H1 (cell line): ENCODE results near the gene LECT2. TPM values are rescaled to one million over a fixed set of nuclear protein-coding genes. Genes with fewer than 3 reads are reported as not detected.

Experiments used
- polyA plus RNA-seq, 7 experiments: library from polyadenylated mRNA; depleted of rRNA in 3 of 7; stranded (reverse) in 5 of 7; unstranded in 2 of 7; fragments of >200 nt in 5 of 7; fragments of 200-250 nt in 2 of 7; gene quantifications; 1 replicate in 5 of 7; 2 replicates in 1 of 7; 4 replicates in 1 of 7; pipeline versions ENCODE4 v1.2.1 to v1.2.3, GENCODE V29; 2011 to 2013; ENCODE audit warnings: missing spikeins in 2 of 7, mixed read lengths in 2 of 7
- total RNA-seq: library from RNA; stranded (reverse); fragmentation: NEBNext Ultra II Directional; extraction: Animal tissue kit (Norgen Biotek cat#: 25700); gene quantifications from 2 replicates; pipeline ENCODE4 v1.2.1, GENCODE V29; 2021

LECT2 gene
- total and polyA plus RNA-seq, 2 of the 8 experiments (the other 6 are each of a cell fraction or from before 2014, with no cell fraction given) = not detected

Other genes with a start within 250 kb of the LECT2 start
- 1.8 TPM in 2 replicates for gene SLC25A48, start 120.3 kb downstream of the LECT2 start, total RNA-seq
- gene SLC25A48, start 120.3 kb downstream of the LECT2 start, polyA plus RNA-seq (2011; rRNA removed) = 1.3 and 1.4 TPM in 2 replicates
- not detected in 2 replicates for gene IL9, start 59.1 kb downstream of the LECT2 start, total RNA-seq
- not detected in 2 replicates for gene IL9, start 59.1 kb downstream of the LECT2 start, polyA plus RNA-seq (2011; rRNA removed)
- 5.9 and 8.5 TPM in 2 replicates for gene TGFBI, start 74.0 kb upstream of the LECT2 start, total RNA-seq
- 6.0 and 6.2 TPM in 2 replicates for gene TGFBI, start 74.0 kb upstream of the LECT2 start, polyA plus RNA-seq (2011; rRNA removed)
- 60.5 and 62.9 TPM in 2 replicates for gene SMAD5, start 177.9 kb upstream of the LECT2 start, total RNA-seq
- gene SMAD5, start 177.9 kb upstream of the LECT2 start, polyA plus RNA-seq (2011; rRNA removed) = 22.5 and 30.2 TPM in 2 replicates
- 0.22 TPM in 1 of 2 replicates, not detected in the other for gene SMIM32, start 238.2 kb upstream of the LECT2 start, total RNA-seq
- 0.09 and 0.14 TPM in 2 replicates for gene SMIM32, start 238.2 kb upstream of the LECT2 start, polyA plus RNA-seq (2011; rRNA removed)